ENCODE data around the gene HPS6. TPM values are rescaled to one million over a fixed set of nuclear protein-coding genes. Genes with fewer than 3 reads are reported as not detected.
A peak's percentile ranks its signal among the peaks of the same experiment; 100 is the strongest.
"Not testable (repeated sequence)": the region's sequence is repeated elsewhere in the genome, so short reads cannot be mapped to it uniquely, and the experiment has no call there.

HPS6 gene
- 49.0 and 53.6 TPM in 2 replicates for total RNA-seq

- DNase-seq = peak; percentile 88
These were observed at the start of gene HPS6 for GRCh38 chr10:102064868-102065560. HPS6 (plus strand) TSS chr10:102065349; CDS start chr10:102065475, 126 bp downstream.

GRCh38 chr10:102016416-102016815, 48.7 kb upstream of the HPS6 start:
- DNase-seq = peak; percentile 54

GRCh38 chr10:102017295-102017694, 47.9 kb upstream of the HPS6 start:
- no peak for DNase-seq

- no peak for DNase-seq
These were observed 44.2 kb upstream of the HPS6 start for GRCh38 chr10:102020938-102021337.

GRCh38 chr10:102024799-102025198, 40.4 kb upstream of the HPS6 start:
- DNase-seq = peak; percentile 13

GRCh38 chr10:102027261-102027660, 37.9 kb upstream of the HPS6 start:
- no peak for DNase-seq

GRCh38 chr10:102033787-102034186, 31.4 kb upstream of the HPS6 start:
- DNase-seq = no peak

GRCh38 chr10:102035807-102036206, 29.3 kb upstream of the HPS6 start:
- not testable (repeated sequence) for DNase-seq

- no peak for DNase-seq
These were observed 26.7 kb upstream of the HPS6 start for GRCh38 chr10:102038410-102038809.

GRCh38 chr10:102040305-102041050, 24.7 kb upstream of the HPS6 start:
- DNase-seq = no peak

- no peak for DNase-seq
These were observed 19.9 kb upstream of the HPS6 start for GRCh38 chr10:102045292-102045691.

GRCh38 chr10:102046095-102046494, 19.1 kb upstream of the HPS6 start:
- DNase-seq = no peak

GRCh38 chr10:102054881-102055646, 10.1 kb upstream of the HPS6 start:
- DNase-seq = not testable (repeated sequence)

GRCh38 chr10:102055647-102056419, 9.3 kb upstream of the HPS6 start, which contains the start of gene ARMH3:
ARMH3 (minus strand) TSS chr10:102056173; CDS start chr10:102040114, 16,059 bp downstream.
- DNase-seq = peak; percentile 98

GRCh38 chr10:102059987-102060386, 5.2 kb upstream of the HPS6 start:
- no peak for DNase-seq

GRCh38 chr10:102064503-102064867, 664 bp upstream of the HPS6 start:
- DNase-seq = no peak

- peak; percentile 55 for DNase-seq
These were observed 631 bp downstream of the HPS6 start for GRCh38 chr10:102065561-102066398.

- DNase-seq = no peak
These were observed 1.4 kb downstream of the HPS6 start for GRCh38 chr10:102066399-102067088.

- no peak for DNase-seq
These were observed 2.2 kb downstream of the HPS6 start for GRCh38 chr10:102067091-102067916.

- DNase-seq = peak; percentile 29
These were observed 3.1 kb downstream of the HPS6 start for GRCh38 chr10:102068216-102068615.
